HG03159 (cell line): Measurements from ENCODE around the gene SLC25A38.
"Not testable (repeated sequence)": the region's sequence is repeated elsewhere in the genome, so short reads cannot be mapped to it uniquely, and the experiment has no call there.

Source experiments
- ATAC-seq: cut with Tn5 transposase; IDR thresholded peaks from one replicate; pipeline ENCODE4 v1.9.1; 2021; ENCODE audit warnings: mild to moderate bottlenecking, moderate library complexity; ENCODE audit not compliant: unreplicated experiment

SLC25A38 gene

GRCh38 chr3:39383045-39383880, at the start of gene SLC25A38:
Gene SLC25A38, plus strand, starts transcription at chr3:39383370. Its CDS starts 355 bp downstream, at chr3:39383725.
- peak; percentile 75 for ATAC-seq

- no peak for ATAC-seq
These were observed 49.6 kb upstream of the SLC25A38 start for GRCh38 chr3:39333607-39334006.

- no peak for ATAC-seq
These were observed 49.0 kb upstream of the SLC25A38 start for GRCh38 chr3:39334205-39334604.

GRCh38 chr3:39338201-39338600, 45.0 kb upstream of the SLC25A38 start:
- no peak for ATAC-seq

GRCh38 chr3:39339086-39339485, 44.1 kb upstream of the SLC25A38 start:
- no peak for ATAC-seq

GRCh38 chr3:39343076-39343717, 40.0 kb upstream of the SLC25A38 start:
- no peak for ATAC-seq

- no peak for ATAC-seq
These were observed 39.4 kb upstream of the SLC25A38 start for GRCh38 chr3:39343760-39344159.

- ATAC-seq, result no peak
These were observed 38.3 kb upstream of the SLC25A38 start for GRCh38 chr3:39344746-39345344.

GRCh38 chr3:39346785-39347585, 36.2 kb upstream of the SLC25A38 start:
- ATAC-seq, result no peak

- ATAC-seq, result no peak
These were observed 35.6 kb upstream of the SLC25A38 start for GRCh38 chr3:39347586-39347876.

- ATAC-seq, result no peak
These were observed 34.1 kb upstream of the SLC25A38 start for GRCh38 chr3:39349080-39349479.

GRCh38 chr3:39350714-39351113, 32.5 kb upstream of the SLC25A38 start:
- no peak for ATAC-seq

- not testable (repeated sequence) for ATAC-seq
These were observed 32.0 kb upstream of the SLC25A38 start for GRCh38 chr3:39351134-39351533.

GRCh38 chr3:39353168-39353927, 29.8 kb upstream of the SLC25A38 start:
- not testable (repeated sequence) for ATAC-seq

- ATAC-seq, result no peak
These were observed 24.8 kb upstream of the SLC25A38 start for GRCh38 chr3:39358333-39358732.

- ATAC-seq, result no peak
These were observed 21.8 kb upstream of the SLC25A38 start for GRCh38 chr3:39361252-39361927.

GRCh38 chr3:39362192-39362591, 21.0 kb upstream of the SLC25A38 start:
- ATAC-seq, result no peak

- no peak for ATAC-seq
These were observed 20.4 kb upstream of the SLC25A38 start for GRCh38 chr3:39362812-39363211.

- ATAC-seq, result not testable (repeated sequence)
These were observed 12.7 kb upstream of the SLC25A38 start for GRCh38 chr3:39370450-39370849.

GRCh38 chr3:39372833-39373232, 10.3 kb upstream of the SLC25A38 start:
- no peak for ATAC-seq
